GM21447 (cell line): ENCODE results near the gene RASAL1.

Experiments used
- ATAC-seq: cut with Tn5 transposase; IDR thresholded peaks from one replicate; pipeline ENCODE4 v1.9.1; 2021; ENCODE audit not compliant: unreplicated experiment

Gene RASAL1

DNA sequence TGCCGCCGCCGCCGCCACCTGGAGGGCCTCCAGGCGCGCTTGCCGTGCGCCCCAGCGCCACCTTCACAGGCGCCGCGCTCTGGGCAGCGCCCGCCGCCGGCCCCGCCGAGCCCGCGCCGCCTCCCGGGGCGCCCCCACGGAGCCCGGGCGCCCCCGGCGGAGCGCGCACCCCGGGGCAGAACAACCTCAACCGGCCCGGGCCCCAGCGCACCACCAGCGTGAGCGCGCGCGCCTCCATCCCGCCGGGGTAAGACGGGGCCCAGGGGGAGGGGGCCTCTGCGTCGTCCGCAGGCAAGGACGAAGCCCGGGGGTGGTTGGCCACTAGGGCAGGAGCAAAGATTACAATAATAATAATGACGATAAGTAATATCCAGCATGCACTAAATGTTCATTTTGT, 57.7 kb downstream of the RASAL1 start:
- no peak for ATAC-seq

DNA sequence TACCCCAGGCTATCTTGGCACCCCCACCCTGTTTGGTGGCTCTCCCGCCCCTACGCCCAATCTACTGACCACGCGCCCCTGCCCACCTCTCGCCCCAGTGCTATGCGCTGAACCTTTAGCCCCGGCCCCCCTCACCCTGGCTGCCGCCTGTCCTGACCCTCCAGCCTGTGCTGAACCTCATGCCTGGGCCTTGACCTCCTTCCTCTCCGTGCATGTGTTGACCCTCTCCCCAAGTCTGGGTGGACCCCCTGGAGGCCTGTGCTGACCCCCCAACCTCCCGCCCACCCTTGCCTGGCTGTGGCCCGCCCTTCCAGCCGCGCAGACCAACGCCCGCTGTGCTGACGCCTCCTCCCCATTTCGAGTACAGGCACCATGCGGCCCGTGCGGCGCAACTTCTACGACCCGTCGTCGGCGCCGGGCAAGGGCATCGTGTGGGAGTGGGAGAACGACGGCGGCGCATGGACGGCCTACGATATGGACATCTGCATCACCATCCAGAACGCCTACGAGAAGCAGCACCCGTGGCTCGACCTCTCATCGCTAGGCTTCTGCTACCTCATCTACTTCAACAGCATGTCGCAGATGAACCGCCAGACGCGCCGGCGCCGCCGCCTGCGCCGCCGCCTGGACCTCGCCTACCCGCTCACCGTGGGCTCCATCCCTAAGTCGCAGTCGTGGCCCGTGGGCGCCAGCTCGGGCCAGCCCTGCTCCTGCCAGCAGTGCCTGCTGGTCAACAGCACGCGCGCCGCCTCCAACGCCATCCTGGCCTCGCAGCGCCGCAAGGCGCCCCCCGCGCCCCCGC, 58.3 kb downstream of the RASAL1 start:
- no peak for ATAC-seq

DNA sequence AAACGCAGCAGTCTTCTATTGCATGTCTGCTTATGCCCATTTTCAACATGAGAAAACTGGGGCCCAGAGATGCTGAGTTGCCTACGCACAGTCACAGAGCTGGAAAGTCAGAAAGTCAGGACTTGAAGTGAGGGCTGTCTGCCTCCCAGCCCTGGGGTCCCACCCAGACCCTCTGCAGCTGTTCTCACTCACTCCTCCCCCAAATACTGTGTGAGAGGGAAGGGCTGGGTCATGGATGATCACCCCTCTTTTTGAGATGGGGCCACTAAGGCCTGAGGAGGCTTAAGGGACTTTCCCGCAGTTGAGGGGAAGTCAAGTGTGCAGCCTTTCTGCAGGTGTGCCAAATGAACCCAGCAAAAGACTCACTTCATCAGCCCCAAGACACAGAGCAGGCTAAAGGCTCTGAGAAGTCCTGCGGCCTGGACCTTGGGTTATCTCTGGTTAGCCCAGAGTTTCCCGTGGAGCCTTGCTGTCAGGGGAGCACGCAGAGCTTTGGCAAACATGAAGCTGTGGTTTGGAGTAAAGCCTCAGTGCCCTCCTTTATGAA, 60.4 kb downstream of the RASAL1 start:
- ATAC-seq, result peak; percentile 93

DNA sequence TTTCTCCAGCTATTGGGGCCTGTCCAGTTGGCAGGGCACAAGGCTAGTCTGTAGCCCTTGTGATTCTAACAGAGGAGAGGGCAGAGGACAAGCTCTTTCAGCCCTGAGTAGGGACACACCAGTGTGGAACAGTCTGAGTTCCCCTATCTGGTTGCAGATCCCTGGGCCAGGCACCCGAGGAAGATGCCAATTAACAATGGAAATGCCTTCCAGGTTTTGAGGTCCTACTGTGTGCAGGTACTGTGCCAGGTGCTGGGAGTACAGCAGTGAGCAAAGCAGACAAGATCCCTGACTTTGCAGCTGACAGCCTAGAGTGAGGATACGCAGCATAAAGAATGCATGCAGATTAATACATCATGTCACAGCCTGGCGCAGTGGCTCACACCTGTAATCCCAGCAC, 62.0 kb downstream of the RASAL1 start:
- ATAC-seq, result no peak

DNA sequence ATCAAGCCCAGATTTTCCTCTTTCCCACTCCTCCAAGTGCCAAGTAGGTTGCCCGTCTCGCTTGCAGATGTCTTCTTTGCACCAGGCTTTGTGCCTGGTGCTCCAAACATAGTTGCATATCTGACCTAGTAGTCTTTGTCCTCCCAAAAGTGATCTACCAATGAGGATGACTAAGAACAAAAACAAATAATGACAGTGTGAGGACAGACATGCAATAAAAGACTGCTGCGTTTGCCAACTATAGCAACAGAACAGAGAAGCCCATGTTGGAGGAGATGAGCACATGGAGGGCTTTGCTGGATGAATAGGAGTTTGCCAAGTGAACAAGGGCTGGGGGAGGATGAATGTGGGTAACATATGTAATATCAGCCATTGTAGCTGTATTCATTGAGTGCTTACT, 63.4 kb downstream of the RASAL1 start:
- no peak for ATAC-seq

DNA sequence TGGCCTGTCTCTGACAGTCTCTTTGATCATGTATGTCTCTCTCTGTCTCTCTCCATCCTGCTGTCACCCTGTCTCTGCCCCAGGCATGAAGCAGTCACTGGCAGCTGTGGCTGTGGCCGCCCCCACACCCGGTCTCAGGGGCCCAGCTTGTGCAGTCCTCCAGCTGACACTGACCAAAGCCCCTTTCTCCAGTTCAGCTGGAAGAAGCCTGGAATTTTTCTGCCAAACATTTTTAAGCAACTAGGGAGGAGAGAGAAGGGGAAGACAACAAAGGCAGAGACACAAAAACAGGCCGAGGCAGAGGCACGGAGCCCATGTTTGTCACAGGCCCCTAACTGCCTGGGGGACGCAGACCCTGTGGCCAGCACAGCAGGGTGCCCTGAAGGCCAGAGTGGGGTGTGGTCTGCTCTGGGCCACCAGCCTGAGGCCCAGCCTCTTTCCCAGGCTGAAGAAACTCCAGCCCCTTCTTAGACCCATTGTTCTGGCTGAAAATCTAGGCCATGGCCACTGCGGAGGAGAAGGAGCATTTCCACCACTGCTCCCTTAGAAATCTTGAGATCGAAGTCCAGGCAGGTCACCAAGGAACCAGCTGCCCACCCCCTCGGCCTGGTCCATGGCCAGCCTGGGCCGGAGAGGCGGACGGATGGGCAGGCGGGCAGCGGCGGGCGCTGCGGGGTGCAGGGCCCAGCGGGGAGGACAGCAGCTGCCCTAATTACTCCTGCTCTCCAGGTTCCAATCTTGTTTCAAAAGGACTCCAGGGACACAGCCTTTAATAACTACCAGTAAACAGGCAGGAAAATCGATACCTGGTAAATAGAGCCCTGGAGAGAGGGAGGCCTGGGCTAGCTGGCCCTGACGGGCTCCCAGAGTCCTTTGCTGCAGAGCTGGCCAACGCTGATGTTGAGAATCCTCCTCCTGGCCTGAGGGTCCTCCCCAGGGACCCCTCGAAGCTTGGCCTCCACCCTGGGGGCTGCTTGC, 64.1 kb downstream of the RASAL1 start:
- ATAC-seq, result no peak

DNA sequence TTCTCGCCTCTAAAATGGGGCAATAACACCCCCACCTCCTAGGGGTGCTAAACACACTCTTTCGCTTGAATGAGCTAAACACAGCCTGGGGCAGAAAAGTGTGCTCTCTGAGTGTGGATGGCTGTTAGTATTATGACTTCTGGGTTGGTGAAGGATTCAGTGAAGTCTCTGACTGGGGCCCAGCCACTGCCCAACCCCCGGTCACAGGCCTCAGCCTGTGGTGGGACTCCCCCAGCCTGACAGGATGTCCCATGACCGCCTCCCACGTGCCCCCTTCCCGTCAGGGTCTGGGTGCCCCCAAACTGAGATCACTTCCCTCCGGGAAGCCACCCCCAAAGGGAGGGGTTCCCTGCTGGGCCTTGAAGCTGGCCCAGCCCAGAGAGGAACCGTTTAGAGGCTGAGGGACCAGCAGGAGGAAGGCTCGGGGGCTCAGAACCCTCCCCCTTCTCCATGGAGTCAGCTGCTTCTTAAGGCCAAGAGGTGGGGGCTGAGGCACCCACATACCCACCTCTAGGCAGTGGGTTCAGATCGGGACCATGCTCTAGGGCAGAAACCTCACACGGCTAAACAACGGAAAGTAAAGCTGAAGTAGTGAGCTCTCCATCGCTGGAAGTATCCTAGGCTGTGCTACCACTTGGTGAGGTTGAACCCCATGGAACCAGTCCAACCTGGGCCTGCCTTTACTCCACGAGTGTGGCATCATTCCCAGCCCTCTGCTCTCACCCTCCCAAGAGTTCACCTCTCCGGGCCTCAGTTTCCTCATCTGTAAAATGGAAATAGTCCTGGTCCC, 65.2 kb downstream of the RASAL1 start:
- ATAC-seq, result no peak

DNA sequence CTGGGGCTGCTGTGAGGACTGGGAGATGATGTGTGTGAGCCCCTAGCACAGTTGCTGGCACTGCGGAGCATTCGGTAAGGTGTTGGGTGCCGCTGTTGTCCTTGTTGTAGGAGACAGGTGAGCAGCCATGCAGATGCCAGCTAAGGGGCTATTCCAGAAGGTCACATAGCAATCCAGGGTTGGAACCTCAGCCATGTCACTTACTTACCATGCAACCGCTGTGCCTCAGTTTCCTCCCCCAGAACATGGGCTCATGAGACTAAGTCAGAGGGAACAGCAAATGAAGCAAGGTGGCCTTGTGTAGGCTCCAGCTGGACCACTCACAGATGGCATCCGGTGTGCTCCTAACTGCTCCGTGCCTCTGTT, 65.8 kb downstream of the RASAL1 start:
- ATAC-seq, result no peak

DNA sequence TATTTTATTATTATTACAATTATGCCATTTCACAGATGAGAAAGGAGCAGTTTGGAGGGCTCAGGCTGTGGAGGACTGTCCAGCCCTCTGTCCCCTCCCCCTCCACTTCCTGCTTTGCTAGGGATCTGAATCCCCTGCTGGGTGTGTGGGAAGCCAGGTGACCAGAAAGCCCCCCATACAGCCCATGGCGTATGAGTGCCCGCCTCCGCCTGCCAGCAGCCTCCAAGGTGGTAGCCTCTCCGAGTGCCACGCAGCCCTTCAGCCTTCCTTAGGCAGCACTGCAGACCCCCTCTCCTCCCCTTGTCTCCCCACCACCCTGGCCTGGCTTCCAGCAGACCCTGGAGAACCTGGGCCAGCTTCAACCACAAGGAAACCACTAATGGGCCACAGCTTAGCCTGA, 66.4 kb downstream of the RASAL1 start:
- no peak for ATAC-seq

DNA sequence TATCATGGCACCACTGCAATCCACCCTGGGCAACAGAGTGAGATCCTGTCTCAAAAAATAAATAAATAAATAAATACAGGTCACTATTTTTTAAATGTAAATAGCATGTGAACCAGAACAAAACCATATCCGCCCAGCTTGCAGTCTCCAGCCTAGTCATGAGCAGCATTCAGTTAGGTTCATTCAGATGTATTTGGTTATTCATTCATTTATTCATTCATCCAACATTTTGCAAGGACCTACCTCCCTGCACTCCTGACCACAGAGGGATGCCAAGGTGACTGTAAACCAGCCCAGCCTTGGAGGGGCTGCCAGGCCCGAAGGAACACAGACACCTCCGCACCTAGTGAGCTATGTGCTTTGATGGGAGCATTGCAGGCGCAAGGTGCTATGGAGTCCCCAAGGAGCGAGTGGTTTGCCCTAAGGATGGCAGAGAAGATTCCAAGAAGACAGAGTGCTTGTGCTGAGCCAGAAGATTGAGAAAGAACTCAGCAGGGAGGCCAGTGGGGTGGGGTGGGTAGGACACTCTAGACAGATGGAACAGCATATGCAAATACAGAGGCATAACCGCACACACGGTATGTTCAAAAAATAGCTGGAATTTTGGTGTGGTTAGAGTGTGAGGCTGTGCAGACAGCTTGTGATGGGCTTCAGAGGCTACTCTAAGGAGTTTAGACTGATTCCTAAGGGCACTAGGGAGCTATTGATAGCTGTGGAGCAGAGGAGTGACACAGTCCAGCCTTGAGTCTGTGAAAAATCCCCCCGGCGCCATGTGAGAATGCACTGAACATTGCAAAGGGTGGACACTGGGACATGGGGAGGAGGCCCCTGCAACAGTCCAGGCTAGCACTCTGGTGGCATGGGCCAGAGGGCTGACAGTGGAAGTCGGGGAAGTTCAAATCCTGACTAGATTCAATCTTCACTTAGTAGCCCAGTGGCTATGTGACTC, 67.3 kb downstream of the RASAL1 start:
- no peak for ATAC-seq

DNA sequence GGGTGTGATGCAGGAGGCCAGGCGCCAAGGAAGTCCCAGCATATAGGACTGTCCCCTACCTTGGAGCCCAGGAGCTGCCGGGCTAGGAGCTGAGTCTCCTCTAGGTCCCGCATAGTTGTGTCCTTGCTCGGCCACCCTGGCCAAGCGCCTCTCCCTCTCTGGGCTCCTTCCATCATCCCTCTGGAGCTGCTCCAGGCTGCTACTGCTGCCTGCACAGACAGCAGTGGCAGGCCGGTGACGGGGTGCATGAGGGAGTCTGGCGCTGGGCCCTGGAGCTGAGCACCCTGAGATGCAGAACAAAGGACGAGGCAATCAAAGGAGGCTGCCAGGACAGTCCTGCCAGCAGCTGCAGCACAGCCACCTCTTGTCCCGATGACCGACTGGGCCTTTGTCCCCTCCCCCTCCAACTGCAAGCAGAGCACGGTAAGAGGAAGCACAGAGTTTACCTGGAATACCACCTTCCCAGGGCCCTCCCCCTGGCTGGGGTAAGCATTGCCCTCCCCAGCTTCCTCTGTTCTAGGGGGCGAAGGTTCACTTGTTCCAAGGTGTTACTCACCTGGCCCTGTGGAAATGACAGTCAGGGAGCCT, 68.7 kb downstream of the RASAL1 start:
- ATAC-seq, result no peak

DNA sequence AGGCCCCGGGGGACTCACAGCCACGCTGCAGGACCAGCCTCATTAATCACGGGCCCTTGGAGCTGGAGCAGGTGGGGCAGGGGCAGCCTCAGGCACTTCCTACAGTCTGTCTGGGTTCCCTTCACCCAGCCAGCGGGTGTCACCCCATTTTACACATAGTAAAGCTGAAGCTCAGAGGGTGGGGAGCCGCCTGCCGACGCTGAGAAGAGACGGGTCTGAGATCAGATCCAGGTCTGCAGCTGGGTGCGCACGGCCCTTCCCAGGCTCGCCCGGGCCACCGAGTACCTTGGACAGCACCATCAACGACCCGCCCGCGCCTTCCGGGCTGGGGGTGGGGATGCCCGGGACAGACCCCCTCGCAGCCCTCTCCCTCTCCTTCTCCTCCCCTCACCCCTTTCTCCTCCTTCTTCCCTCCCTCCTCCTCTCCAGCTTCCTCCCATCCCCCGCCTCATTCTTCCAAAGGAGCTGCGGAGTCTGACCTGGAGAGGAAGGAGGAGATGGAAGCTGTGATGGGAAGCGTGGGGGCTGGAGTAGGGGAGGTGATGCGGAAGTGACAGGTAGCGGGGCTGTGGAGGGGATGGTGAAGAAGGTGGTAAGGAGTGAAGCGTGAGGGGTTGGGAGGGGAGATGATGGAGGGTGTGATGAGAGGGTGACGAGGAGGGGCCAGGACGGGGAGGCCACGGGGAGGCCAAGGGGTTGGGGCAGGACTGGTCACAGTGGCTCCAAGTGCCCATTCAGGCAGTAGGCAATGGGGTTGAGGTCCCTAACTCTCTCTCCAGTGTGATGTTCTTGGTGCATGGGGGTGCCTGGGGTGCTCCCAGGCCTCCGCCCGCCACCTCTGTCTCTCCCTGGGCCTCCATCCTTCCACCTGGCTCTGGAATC, 70.2 kb downstream of the RASAL1 start:
- ATAC-seq, result no peak

DNA sequence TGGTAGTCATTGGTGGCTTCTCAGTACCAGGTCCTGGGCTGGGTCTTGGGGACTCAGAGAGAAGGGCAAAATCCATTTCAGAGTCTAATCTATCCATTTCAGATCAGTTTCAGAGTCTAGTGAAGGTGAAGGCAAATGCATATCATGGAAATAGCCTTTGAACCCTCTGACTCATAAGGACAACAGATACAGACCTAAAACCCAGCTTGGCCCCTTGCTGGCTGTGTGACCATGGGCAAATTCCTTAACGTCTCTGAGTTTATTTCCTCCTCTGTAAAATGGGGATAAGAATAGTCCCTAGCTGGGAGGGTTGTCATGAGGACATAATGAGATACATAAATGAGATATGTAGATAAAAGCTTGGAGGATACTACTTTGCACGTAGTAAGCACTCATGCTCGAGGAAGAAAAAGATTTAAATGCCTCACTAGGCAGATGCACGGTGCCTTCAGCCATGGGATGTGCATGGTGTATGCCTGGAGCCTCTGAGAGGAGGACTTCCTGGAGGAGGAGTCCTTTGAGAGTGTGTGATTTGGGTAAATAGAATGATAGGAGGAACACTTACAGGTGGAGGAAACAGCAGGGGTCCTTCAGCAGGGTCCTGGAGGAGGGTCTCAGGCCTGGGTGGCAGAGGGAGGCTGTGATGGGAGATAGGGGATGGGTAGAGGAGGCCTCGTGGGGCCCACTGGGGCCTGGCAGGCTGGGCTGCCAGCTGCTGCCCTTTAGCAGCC, 71.0 kb downstream of the RASAL1 start:
- no peak for ATAC-seq

DNA sequence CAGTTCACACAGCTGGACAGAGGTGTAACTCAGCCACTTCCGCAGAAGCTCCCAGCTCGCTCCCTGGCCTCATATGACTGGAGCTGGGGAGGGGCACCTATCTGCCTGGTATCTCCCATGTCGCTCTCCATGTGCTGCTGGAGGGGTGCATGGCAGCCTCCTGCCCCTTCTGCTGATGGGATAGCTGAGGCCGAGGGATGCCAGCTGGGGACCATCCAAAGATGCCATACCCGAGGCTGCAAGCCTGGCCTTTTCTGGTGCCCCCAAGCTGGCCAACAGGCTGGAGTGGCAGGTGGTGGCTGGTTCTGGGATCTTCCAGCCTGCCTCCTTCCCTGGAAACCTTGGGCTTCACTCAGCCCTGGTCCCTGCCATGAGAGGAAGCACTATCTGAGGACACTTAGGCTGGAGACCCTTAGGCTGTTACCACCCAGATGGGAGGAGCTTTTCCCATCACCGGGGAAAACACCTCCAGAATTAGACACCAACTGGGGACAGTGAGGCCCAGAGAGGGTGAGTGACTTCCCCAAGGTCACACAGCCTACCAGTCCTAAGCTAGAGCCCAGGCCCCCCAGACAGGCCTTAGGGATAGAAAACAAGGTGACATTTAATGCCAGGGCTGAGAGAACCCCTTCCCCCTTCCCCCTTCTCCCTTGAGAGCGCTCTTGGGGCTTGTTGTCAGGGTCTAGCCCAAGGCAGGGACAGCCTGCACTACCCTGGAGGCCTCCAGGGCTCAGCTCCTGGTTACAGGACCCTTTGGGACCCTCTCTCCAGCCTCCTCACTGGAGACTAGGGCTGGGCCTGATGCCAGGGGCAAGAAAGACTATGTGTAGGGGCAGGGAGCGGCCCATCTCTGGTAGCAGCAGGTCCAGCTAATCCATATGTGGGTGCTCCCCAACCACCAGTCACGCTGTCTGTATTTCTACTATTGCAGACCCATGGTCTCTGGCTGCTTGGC, 71.9 kb downstream of the RASAL1 start:
- ATAC-seq, result no peak

DNA sequence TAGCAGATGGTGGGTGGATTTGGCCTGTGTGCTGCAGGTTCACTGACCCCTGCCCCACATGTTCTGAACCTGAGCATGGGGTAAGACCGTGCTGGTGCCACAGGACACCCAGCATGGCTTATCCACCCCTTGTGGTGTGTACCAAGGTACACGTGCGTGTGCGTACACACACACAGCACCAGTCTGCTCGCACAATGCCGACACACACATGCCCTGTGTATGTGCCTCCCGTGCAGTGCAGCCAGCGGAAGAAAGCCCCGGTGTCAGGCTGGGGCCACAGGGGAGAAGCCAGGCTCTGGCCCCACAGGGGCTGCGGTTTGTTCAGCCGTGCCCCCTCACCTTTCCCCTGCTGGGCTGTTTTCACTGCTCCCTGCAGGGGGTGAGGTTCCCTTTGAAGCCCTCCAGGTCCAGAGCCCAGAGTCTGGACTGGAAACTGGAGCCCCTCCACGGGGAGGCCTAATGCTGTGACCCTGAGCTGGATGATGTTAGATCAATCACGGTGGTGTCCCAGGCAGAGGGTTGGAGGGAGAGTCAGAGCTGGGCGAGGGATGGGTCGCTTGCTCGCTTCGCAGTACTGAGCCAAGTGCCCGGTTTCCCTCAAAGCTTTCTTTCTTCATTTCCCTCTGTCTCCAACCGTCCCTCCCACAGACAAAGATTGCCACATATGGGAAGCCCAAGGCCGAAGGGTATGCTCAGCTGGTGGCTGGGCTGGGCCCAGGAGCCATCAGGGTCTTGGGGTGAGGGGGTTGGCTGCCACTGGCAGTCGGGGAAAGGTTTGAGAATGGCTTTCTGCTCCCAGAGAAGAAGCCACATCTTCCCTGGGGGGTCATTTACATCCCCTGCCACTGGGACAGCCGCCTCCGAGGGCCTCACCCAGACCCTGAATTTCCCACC, 72.8 kb downstream of the RASAL1 start:
- ATAC-seq, result no peak
